ENCODE data around the gene PNPLA4.

- no peak for TF ChIP-seq CTCF (IDR thresholded peaks at IDR 0.05; ENCODE audit: extremely low read depth in 1 of 2, insufficient read depth in 1 of 2, low read depth in 1 of 2, low read length in 2 of 2)
- TF ChIP-seq POLR2A (IDR thresholded peaks at IDR 0.05; ENCODE audit: low read depth, low read length), result no peak
- TF ChIP-seq JUN (IDR thresholded peaks at IDR 0.05; ENCODE audit: borderline replicate concordance, insufficient read depth, insufficient read length, low read depth), result no peak
- TF ChIP-seq EZH2 (IDR thresholded peaks at IDR 0.05; ENCODE audit: borderline replicate concordance, low read depth, low read length, severe bottlenecking), result no peak
- no peak for TF ChIP-seq MAX (IDR thresholded peaks at IDR 0.05; ENCODE audit: insufficient read depth, insufficient read length)
Observed at GRCh38 chrX:7953446-7953845, 26.2 kb upstream of the PNPLA4 start.

All from endothelial cell of umbilical vein (primary cell).